GM21360 (cell line): ENCODE data around the gene CD1B.
"Not testable (repeated sequence)": the region's sequence is repeated elsewhere in the genome, so short reads cannot be mapped to it uniquely, and the experiment has no call there.

Experiments used
- ATAC-seq: cut with Tn5 transposase; IDR thresholded peaks from one replicate; pipeline ENCODE4 v1.9.1; 2021; ENCODE audit warnings: mild to moderate bottlenecking, moderate library complexity; ENCODE audit not compliant: unreplicated experiment

CD1B gene

DNA sequence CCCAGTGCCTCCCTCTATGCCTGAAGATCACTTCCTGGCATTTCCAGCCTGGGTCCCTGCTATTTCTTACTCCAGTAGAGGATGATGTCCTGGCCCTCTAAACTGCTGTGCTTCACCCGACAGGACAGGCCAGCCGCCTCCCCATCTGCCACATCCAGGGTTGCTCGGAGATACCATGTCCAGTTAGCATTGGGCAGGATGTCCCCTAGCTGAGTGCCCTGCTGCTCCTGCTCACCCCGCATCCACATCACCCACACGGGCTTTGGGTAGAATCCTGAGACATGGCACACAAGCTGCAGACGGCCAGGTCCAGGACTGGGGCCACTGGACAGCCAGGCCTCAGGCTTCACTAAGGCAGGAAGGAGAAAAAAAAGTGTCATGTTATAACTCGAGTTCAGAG lies 2.0 kb downstream of the CD1B start:
- no peak for ATAC-seq

DNA sequence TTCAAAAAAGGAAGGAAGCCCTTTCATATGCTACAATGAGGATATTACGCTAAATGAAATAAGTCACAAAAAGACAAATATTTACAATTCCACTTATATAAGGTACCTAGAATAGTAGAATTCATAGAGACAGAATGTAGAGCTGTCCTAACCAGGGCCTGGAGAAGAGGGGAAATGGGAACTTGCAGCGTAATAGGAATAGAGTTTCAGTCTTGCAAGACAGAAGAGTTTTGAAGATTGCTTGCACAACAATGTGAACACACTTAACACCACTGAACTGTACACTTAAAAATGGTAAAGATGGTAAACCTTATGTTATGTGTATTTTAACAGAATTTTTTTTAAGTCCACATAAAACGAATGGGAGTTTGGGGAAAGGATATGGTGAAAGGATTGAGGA lies 2.9 kb downstream of the CD1B start:
- ATAC-seq = no peak

DNA sequence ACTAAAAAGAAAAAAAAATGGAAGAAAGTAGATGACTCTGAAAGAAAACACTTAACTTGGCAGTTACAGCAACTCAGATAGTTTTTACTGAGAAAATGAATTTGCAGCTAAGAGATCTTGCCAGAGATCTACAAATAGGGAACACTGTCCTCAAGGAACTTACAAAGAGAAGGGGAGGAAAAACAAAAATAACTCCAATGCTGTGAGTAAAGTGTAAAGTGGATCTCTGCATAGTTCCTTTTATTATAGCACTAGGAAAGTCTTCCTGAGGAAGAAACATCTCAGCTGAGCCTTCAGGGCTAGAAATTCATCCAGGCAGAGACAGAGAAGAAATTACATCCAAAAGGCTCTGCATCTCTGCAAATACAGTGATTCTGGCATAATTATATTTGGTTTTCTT lies 3.9 kb downstream of the CD1B start:
- no peak for ATAC-seq

DNA sequence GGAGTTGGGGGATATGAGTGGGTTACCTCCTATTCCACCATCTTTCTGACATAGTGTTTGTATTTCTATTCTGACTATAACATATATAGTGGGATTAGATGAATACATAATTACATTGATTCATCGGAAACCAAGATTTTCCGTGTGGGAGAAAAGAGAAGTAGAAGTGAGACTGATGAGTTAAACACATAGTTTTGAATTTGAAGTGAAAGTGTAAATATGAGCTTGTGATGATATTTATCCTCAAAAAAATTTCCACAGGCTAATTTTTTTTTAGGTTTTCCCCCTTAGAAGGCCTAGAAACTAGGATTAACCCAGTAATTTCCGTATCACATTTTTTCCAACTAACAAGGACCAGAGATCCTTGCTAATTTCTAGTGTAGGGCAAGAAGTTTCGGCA lies 6.9 kb downstream of the CD1B start:
- ATAC-seq = peak; percentile 57

DNA sequence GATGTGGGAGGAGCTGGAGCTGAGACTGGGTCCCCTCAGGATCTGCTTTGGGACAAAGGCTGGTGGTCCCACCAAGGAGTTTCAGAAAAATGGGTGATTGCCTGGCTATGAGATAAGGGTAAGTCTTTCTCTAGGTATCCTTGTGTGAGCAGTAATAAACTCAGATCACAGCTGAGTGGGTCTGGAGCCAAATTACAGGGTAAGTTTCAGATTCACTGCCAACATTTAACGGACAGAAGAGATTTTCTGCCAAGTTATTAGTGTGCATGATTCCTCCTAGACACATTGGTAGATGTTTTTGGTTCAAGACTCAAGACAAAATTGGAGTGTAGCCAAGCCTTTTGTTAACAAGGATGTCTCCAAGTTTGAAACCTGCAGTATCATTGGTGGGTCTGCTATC lies 7.5 kb downstream of the CD1B start:
- no peak for ATAC-seq

DNA sequence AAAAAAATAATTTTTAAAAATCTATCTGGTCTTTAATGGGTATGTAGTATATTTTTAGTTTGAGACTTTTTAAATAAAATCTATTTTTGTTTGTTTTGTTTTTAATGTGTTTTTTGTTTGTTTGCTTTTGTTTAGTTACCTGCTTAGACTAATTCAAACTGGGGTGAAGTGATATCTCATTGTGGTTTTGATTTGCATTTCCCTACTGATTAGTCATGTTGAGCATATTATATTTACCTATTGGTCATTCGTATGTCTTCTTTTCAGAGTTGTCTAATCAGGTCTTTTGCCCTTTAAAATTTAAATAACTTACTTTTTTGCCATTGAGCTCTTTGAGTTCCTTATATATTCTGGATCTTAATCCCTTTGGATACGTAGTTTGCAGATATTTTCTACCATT lies 20.3 kb downstream of the CD1B start:
- ATAC-seq = peak; percentile 63

DNA sequence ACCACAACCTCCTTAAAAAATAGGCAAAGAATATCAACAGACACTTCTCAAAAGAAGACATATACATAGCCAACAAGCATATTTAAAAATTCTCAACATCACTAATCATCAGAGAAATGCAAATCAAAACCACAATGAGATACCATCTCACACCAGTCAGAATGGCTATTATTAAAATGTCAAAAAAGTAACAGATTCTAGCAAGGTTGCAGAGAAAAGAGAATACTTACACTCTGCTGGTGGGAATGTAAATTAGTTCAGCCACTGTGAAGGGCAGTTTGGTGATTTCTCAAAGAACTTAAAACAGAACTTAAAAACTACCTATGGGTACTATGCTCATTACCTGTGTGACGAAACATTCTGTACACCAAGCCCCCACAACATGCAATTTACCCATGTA lies 20.7 kb downstream of the CD1B start:
- peak; percentile 63 for ATAC-seq

DNA sequence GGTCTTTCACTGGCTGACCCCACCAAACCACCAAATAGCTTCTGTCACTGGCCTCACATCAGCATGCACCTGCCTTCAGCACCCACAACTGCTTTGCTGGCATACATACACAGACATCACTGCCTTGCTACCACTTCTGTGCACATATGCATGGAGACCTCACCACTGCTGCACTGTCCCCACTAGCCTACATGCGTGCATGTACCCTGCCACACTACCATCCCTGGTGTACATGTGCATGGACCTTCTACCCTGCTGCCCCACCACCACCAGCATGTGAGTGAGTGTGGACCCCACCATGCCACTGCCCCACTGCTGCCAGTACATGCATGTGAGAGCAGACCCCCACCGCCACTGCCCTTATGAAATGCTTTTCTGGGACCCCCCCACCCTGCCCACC lies 35.5 kb downstream of the CD1B start:
- no peak for ATAC-seq

DNA sequence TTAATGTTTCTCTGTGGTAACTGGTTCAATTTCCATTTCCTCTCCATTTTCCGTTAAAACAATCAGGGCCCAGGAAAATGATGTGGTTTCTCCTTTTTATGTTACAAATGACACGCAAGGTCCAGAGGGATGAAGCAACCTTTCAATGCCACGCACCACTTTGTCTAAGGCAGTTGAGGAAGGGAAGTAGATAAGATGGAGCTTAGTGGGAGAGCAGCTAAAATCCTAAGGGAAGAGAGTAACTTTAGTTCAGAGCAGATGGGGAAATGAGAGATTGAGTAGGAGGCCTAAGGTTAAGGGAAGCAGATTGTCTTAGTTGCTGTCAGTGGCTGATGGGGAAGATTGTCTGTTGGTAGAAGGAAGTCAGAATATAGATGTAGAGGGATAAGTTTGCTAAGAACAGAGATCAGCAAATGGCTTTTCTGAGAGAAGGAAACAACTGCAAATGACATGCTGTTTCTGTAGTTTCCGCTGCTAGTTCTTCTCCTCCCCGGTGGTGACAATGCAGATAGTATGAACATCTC lies 40.9 kb downstream of the CD1B start:
- no peak for ATAC-seq

DNA sequence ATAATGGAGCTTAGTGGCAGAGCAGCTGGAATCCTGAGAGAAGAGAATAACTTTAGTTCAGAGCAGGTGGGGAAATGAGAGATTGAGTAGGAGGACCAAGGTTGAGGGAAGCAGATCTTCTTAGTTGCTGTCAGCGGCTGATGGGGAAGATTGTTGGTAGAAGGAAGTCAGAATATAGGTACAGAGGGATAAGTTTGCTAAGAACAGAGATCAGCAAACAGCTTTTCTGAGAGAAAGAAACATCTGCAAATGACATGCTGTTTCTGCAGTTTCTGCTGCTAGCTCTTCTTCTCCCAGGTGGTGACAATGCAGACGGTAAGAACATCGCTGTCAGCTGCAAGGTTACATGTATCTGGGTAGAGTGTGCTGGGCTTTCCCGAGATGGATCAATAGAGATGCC lies 41.5 kb downstream of the CD1B start, which contains the start of gene CD1C:
CD1C (plus strand) TSS at position 113 of the 400 bp plus-strand sequence; CDS start at position 255, 142 bp downstream.
- ATAC-seq = no peak

DNA sequence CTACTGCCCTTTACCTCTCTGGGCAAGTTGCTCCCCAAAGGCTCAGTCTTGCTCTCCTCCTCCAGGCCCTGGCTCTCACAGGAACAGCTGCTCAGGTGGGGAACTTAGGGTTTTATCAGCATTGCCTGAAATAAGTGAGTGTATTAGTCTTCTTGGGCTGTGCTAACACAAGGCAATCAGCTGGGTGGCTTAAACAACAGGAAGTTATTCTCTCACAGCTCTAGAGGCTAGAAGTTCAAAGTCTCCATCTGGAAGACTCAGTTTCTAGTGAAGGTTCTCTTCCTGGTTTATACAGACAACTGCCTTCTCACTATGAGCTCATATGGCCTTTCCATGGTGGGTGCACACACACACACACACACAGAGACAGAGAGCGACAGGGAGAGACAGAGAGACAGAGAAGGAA lies 44.4 kb downstream of the CD1B start:
- ATAC-seq = no peak

DNA sequence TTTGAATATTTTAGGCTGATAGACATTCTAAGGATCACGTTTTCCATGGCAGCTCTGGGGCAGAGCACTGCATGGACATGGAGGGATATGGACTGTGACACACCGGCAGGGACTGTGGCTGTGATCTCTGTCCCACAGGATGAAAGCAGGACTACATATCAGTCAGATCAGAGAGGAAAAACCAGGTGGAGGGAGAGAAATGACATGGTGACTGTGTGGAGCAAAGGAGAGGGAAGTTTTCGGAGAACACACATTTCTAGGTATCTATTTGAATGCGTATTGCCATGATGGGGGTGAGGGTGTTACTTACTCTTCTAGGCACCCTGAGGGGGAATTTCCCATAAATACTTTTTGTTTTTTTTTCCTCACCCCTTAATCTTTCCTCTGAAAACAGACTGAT lies 44.8 kb downstream of the CD1B start:
- no peak for ATAC-seq

DNA sequence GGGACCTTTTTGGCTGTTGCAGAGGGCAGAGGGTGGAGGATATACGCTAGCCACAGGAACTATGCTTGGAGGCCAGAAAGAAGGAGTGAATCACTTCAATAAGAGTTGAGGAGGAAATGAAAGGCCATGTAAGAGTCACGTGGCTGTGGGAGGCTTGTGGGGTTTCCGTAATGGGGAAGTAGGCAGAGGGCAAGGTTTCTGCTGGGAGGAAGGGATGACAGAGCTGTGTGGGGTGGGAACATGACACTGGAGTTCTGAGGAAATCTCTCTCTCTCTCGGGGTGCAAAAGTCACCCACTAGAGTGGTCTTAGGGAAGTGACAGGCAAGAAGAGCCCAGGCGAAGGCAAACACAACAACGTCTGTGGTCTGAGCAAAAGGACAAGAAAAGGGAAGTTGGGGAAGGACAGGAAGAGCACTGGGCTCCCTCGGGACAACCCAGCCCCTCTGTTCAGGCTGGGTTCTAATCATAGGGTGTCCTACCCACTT lies 45.5 kb downstream of the CD1B start:
- ATAC-seq = peak; percentile 75

DNA sequence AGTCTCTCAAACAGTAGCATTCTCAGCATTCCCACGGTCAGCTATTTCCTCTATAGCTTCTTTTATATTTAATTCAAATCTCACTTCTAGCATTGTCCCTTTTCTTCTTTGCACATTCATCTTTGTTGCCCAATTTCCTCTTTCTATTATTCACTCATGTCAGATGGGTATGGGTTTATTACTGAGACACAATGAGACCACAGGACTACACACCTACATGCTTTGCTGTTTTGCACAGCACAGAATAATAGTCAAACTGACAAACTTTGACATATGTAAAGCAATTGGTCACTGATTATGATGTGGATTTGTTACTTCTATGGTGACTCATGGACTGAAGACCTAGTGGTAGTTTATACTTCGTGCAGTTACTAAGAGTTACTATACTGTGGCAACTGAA lies 47.4 kb downstream of the CD1B start:
- no peak for ATAC-seq

DNA sequence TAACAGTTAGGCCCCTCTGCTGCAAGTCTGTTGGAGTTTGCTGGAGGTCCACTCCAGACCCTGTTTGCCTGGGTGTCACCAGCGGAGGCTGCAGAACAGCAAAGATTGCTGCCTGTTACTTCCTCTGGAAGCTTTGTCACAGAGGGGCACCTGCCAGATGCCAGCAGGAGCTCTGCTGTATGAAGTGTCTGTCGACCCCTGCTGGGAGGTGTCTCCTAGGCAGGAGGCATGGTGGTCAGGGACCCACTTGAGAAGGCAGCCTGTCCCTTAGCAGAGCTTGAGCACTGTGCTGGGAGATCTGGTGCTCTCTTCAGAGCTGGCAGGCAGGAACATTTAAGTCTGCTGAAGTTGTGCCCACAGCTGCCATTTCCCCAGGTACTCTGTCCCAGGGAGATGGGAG lies 48.9 kb downstream of the CD1B start:
- not testable (repeated sequence) for ATAC-seq
